SU-DHL-6 (cell line): ENCODE measurements around the gene HGS.

Source experiments
- H2AFZ ChIP-seq: fragments of 200-600 bp; sonication (generic); 2 replicates; pipeline ENCODE4 v1.6.1; 2014; ENCODE audit warnings: low read depth, mild to moderate bottlenecking, moderate library complexity, mixed read lengths, antibody characterized with exemption, low read length; ENCODE audit not compliant: severe bottlenecking
- H3F3A ChIP-seq: fragments of 200-600 bp; shearing (Covaris generic); 2 replicates; pipeline ENCODE4 v1.6.0; 2016; ENCODE audit warnings: antibody characterized with exemption, mild to moderate bottlenecking; ENCODE audit not compliant: insufficient read depth
- H3K27ac ChIP-seq: fragments of 200-600 bp; sonication (generic); 2 replicates; pipeline ENCODE4 v1.5.1; 2016; ENCODE audit warnings: low read depth, mild to moderate bottlenecking, low read length, moderate library complexity, mixed read lengths
- H3K27me3 ChIP-seq: fragments of 200-600 bp; sonication (generic), shearing (Covaris generic); 2 replicates; pipeline ENCODE4 v1.6.0; 2014; ENCODE audit warnings: mild to moderate bottlenecking, low read length
- H3K36me3 ChIP-seq: fragments of 200-600 bp; sonication (generic); 2 replicates; pipeline ENCODE4 v1.6.1; 2014; ENCODE audit warnings: mild to moderate bottlenecking, low read length, mixed read lengths
- H3K4me2 ChIP-seq: fragments of 300-600, 200-600 bp; shearing (Covaris generic), sonication (generic); 2 replicates; pipeline ENCODE4 v1.6.0; 2014; ENCODE audit warnings: low read length, low read depth, mild to moderate bottlenecking; ENCODE audit not compliant: poor library complexity, severe bottlenecking
- H3K4me3 ChIP-seq: fragments of 200-600 bp; sonication (generic); 2 replicates; pipeline ENCODE4 v1.5.1; 2014; ENCODE audit warnings: antibody characterized with exemption, low read length, mild to moderate bottlenecking, mixed read lengths; ENCODE audit not compliant: insufficient read depth, poor library complexity, severe bottlenecking
- H3K79me2 ChIP-seq: fragments of 200-600 bp; sonication (generic); 2 replicates; pipeline ENCODE4 v1.6.1; 2014; ENCODE audit warnings: mild to moderate bottlenecking, low read length, moderate library complexity; ENCODE audit not compliant: insufficient read depth
- H3K9ac ChIP-seq: fragments of 200-600 bp; sonication (generic); 2 replicates; pipeline ENCODE4 v1.7.0; 2014; ENCODE audit warnings: mild to moderate bottlenecking, low read length
- H3K9me2 ChIP-seq: fragments of 200-600 bp; sonication (generic); replicated peaks from 2 replicates; pipeline ENCODE4 v1.6.1; 2014; ENCODE audit warnings: low read length; ENCODE audit not compliant: insufficient read depth
- H3K9me3 ChIP-seq: fragments of 200-600 bp; sonication (generic); 2 replicates; pipeline ENCODE4 v1.6.1; 2014; ENCODE audit warnings: low read length, mixed read lengths; ENCODE audit not compliant: insufficient read depth
- H4K20me1 ChIP-seq: fragments of 200-600 bp; sonication (generic); 2 replicates; pipeline ENCODE4 v1.6.1; 2014; ENCODE audit warnings: low read depth, mild to moderate bottlenecking, antibody characterized with exemption, low read length, moderate library complexity, mixed read lengths
- CTCF ChIP-seq: fragments of 200-600 bp; sonication (generic); IDR thresholded peaks from one replicate; pipeline ENCODE4 v1.5.1; 2017; ENCODE audit warnings: antibody characterized with exemption, mild to moderate bottlenecking, low read length, moderate library complexity; ENCODE audit not compliant: insufficient read depth, poor library complexity, severe bottlenecking
- EZH2phosphoT487 ChIP-seq: fragments of 200-600 bp; sonication (generic), shearing (Covaris generic); conservative IDR thresholded peaks from 2 replicates; pipeline ENCODE4 v1.6.1; 2018; ENCODE audit warnings: mild to moderate bottlenecking, antibody characterized with exemption, low read length, moderate library complexity, mixed read lengths

Gene HGS

GRCh38 chr17:81641825-81642489 lies 41.9 kb upstream of the HGS start:
- H3K4me2 ChIP-seq: no peak overlapping the region
- H3F3A ChIP-seq: no peaks in the 10 kb centered on the region
- no peaks in the 10 kb centered on the region for H3K9me3 ChIP-seq
- no peaks in the 10 kb centered on the region for H3K36me3 ChIP-seq
- H3K9me2 ChIP-seq: no peaks in the 10 kb centered on the region
- no peak for TF ChIP-seq CTCF
- no peak for TF ChIP-seq EZH2phosphoT487
- no peaks in the 10 kb centered on the region for H4K20me1 ChIP-seq
- H3K27ac ChIP-seq: no peak overlapping the region
- no peak overlapping the region for H3K4me3 ChIP-seq
- no peak overlapping the region for H2AFZ ChIP-seq
- H3K9ac ChIP-seq: no peak overlapping the region
- no peaks in the 10 kb centered on the region for H3K27me3 ChIP-seq
- no peaks in the 10 kb centered on the region for H3K79me2 ChIP-seq

GRCh38 chr17:81644496-81644895 lies 39.3 kb upstream of the HGS start:
- Histone ChIP-seq H3K79me2 (no peaks in the 10 kb centered on the region), H3K4me3 (no peak overlapping the region), H3F3A (no peaks in the 10 kb centered on the region), H3K9me2 (no peaks in the 10 kb centered on the region), H3K36me3 (no peaks in the 10 kb centered on the region), H2AFZ (no peak overlapping the region), H3K27me3 (no peaks in the 10 kb centered on the region), H3K9me3 (no peaks in the 10 kb centered on the region), H3K27ac (no peak overlapping the region), H3K9ac (no peak overlapping the region), H4K20me1 (no peaks in the 10 kb centered on the region), H3K4me2 (no peak overlapping the region)
- no peak for TF ChIP-seq EZH2phosphoT487
- no peak for TF ChIP-seq CTCF

GRCh38 chr17:81644976-81645952 lies 38.5 kb upstream of the HGS start:
- no peak overlapping the region for H3K4me2 ChIP-seq

More at GRCh38 chr17:81644976-81645952, 38.5 kb upstream of the HGS start:
- H3F3A ChIP-seq: no peaks in the 10 kb centered on the region
- H3K27ac ChIP-seq: no peak overlapping the region
- TF ChIP-seq EZH2phosphoT487 (no peak), CTCF (no peak)
- no peaks in the 10 kb centered on the region for H3K27me3 ChIP-seq
- no peak overlapping the region for H3K9ac ChIP-seq
- H4K20me1 ChIP-seq: no peaks in the 10 kb centered on the region
- no peak overlapping the region for H3K4me3 ChIP-seq
- H3K9me3 ChIP-seq: no peaks in the 10 kb centered on the region
- no peak overlapping the region for H2AFZ ChIP-seq
- no peaks in the 10 kb centered on the region for H3K79me2 ChIP-seq
- no peaks in the 10 kb centered on the region for H3K9me2 ChIP-seq
- no peaks in the 10 kb centered on the region for H3K36me3 ChIP-seq
